ENCODE results near the gene EPHA2.

GRCh38 chr1:16189003-16189402 is 33.1 kb upstream of the EPHA2 start:
- TF ChIP-seq ISL1 (CRISPR knock-in tag; IDR thresholded peaks at IDR 0.05) (no peak), PPARA (CRISPR knock-in tag; IDR thresholded peaks at IDR 0.05; ENCODE audit: borderline replicate concordance) (no peak), TOX (CRISPR knock-in tag; IDR thresholded peaks at IDR 0.05; ENCODE audit: borderline replicate concordance) (no peak), ZFP3 (CRISPR knock-in tag; IDR thresholded peaks at IDR 0.05) (no peak), ZNF70 (CRISPR knock-in tag; IDR thresholded peaks at IDR 0.05) (no peak), RARB (CRISPR knock-in tag; IDR thresholded peaks at IDR 0.05) (no peak), ZFP30 (CRISPR knock-in tag; IDR thresholded peaks at IDR 0.05) (no peak), TCF4 (CRISPR knock-in tag; IDR thresholded peaks at IDR 0.05; ENCODE audit: borderline replicate concordance) (no peak), ZNF565 (CRISPR knock-in tag; conservative IDR thresholded peaks at IDR 0.05; ENCODE audit: low read depth) (no peak), ARNTL (CRISPR knock-in tag; IDR thresholded peaks at IDR 0.05; ENCODE audit: borderline replicate concordance, low read depth) (no peak)
- TF ChIP-seq, protein P1, sequence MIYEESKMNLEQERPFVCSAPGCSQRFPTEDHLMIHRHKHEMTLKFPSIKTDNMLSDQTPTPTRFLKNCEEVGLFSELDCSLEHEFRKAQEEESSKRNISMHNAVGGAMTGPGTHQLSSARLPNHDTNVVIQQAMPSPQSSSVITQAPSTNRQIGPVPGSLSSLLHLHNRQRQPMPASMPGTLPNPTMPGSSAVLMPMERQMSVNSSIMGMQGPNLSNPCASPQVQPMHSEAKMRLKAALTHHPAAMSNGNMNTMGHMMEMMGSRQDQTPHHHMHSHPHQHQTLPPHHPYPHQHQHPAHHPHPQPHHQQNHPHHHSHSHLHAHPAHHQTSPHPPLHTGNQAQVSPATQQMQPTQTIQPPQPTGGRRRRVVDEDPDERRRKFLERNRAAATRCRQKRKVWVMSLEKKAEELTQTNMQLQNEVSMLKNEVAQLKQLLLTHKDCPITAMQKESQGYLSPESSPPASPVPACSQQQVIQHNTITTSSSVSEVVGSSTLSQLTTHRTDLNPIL (CRISPR knock-in tag; IDR thresholded peaks at IDR 0.05; ENCODE audit: low read depth) = no peak
- TF ChIP-seq, protein P2, sequence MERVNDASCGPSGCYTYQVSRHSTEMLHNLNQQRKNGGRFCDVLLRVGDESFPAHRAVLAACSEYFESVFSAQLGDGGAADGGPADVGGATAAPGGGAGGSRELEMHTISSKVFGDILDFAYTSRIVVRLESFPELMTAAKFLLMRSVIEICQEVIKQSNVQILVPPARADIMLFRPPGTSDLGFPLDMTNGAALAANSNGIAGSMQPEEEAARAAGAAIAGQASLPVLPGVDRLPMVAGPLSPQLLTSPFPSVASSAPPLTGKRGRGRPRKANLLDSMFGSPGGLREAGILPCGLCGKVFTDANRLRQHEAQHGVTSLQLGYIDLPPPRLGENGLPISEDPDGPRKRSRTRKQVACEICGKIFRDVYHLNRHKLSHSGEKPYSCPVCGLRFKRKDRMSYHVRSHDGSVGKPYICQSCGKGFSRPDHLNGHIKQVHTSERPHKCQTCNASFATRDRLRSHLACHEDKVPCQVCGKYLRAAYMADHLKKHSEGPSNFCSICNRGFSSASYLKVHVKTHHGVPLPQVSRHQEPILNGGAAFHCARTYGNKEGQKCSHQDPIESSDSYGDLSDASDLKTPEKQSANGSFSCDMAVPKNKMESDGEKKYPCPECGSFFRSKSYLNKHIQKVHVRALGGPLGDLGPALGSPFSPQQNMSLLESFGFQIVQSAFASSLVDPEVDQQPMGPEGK (CRISPR knock-in tag; IDR thresholded peaks at IDR 0.05; ENCODE audit: borderline replicate concordance) = no peak
- TF ChIP-seq, protein P3, sequence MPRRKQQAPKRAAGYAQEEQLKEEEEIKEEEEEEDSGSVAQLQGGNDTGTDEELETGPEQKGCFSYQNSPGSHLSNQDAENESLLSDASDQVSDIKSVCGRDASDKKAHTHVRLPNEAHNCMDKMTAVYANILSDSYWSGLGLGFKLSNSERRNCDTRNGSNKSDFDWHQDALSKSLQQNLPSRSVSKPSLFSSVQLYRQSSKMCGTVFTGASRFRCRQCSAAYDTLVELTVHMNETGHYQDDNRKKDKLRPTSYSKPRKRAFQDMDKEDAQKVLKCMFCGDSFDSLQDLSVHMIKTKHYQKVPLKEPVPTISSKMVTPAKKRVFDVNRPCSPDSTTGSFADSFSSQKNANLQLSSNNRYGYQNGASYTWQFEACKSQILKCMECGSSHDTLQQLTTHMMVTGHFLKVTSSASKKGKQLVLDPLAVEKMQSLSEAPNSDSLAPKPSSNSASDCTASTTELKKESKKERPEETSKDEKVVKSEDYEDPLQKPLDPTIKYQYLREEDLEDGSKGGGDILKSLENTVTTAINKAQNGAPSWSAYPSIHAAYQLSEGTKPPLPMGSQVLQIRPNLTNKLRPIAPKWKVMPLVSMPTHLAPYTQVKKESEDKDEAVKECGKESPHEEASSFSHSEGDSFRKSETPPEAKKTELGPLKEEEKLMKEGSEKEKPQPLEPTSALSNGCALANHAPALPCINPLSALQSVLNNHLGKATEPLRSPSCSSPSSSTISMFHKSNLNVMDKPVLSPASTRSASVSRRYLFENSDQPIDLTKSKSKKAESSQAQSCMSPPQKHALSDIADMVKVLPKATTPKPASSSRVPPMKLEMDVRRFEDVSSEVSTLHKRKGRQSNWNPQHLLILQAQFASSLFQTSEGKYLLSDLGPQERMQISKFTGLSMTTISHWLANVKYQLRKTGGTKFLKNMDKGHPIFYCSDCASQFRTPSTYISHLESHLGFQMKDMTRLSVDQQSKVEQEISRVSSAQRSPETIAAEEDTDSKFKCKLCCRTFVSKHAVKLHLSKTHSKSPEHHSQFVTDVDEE (CRISPR knock-in tag; IDR thresholded peaks at IDR 0.05) = no peak
- TF ChIP-seq, protein P4, sequence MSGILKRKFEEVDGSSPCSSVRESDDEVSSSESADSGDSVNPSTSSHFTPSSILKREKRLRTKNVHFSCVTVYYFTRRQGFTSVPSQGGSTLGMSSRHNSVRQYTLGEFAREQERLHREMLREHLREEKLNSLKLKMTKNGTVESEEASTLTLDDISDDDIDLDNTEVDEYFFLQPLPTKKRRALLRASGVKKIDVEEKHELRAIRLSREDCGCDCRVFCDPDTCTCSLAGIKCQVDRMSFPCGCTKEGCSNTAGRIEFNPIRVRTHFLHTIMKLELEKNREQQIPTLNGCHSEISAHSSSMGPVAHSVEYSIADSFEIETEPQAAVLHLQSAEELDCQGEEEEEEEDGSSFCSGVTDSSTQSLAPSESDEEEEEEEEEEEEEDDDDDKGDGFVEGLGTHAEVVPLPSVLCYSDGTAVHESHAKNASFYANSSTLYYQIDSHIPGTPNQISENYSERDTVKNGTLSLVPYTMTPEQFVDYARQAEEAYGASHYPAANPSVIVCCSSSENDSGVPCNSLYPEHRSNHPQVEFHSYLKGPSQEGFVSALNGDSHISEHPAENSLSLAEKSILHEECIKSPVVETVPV (CRISPR knock-in tag; IDR thresholded peaks at IDR 0.05) = no peak

Data from SK-N-SH treated with all-trans-retinoic acid at 6 μM for 48 hours (cell line).